Body of pancreas (tissue), 4 donors: ENCODE data around the gene SERPINA4. TPM values are rescaled to one million over a fixed set of nuclear protein-coding genes. Genes with fewer than 3 reads are reported as not detected.

Source experiments
- ATAC-seq: fragments of 150-250 bp; one replicate; pipeline ENCODE4 v1.9.1; 2016
- DNase-seq, 4 donors: peaks; one replicate each; pipeline ENCODE4 v3.0.0-alpha.2; 2019
- H3K27ac ChIP-seq, 4 donors: fragments of 200-600 bp; sonication (generic); 1 replicate in 3 of 4; 2 replicates in 1 of 4; pipeline versions ENCODE4 v1.5.1 to v1.6.1; 2016 to 2019; ENCODE audit warnings: mild to moderate bottlenecking in 1 of 4, mixed read lengths in 1 of 4, moderate library complexity in 1 of 4
- H3K27me3 ChIP-seq, 2 donors: fragments of 200-600 bp; sonication (generic); one replicate each; pipeline ENCODE4 v1.6.0; 2016; ENCODE audit warnings: mild to moderate bottlenecking in 1 of 2
- H3K36me3 ChIP-seq, 2 donors: fragments of 200-600 bp; sonication (generic); replicated peaks in 1 of 2; 2 replicates each; pipeline ENCODE4 v1.5.1; 2016; ENCODE audit warnings: low read depth in 2 of 2; ENCODE audit not compliant: insufficient read depth in 1 of 2
- H3K4me1 ChIP-seq: fragments of 200-600 bp; sonication (generic); one replicate; pipeline ENCODE4 v1.6.0; 2016
- H3K4me3 ChIP-seq, 2 donors: fragments of 200-600 bp; sonication (generic); 1 replicate in 1 of 2; 2 replicates in 1 of 2; pipeline ENCODE4 v1.5.1; 2016 to 2019
- H3K9me3 ChIP-seq, 3 donors: fragments of 200-600 bp; sonication (generic); 1 replicate in 2 of 3; 2 replicates in 1 of 3; pipeline ENCODE4 v1.5.1; 2016
- POLR2A ChIP-seq, 3 donors: fragments of 450-650 bp; IDR thresholded peaks; one replicate each; pipeline ENCODE4 v1.6.1; 2016; ENCODE audit warnings: antibody characterized with exemption in 3 of 3, mild to moderate bottlenecking in 2 of 3
- WGBS, 2 donors: methylation state at CpG; one replicate each; pipeline ENCODE4 v1.1.5; 2017; 5-methylcytosine and 5-hydroxymethylcytosine counted together
- intact Hi-C: fragments of 100-400 bp; cut with DNase I; formaldehyde crosslinking; loops from one replicate; pipeline ENCODE4 v1.15.1; 2023
- total RNA-seq, 2 donors: library from RNA; depleted of rRNA; stranded (reverse); fragments of >200 nt; gene quantifications; one replicate each; pipeline ENCODE4 v1.1.0, GENCODE V29; 2016
- TF ChIP-seq, protein P1 (sequence below), 7 experiments: fragments of 450-650 bp in 4 of 7; fragments of 200-600 bp in 3 of 7; sonication (generic) in 3 of 7; IDR thresholded peaks; one replicate each; pipeline ENCODE4 v1.5.1; 2016 to 2019; ENCODE audit warnings: antibody characterized with exemption in 7 of 7

Gene SERPINA4
- total RNA-seq, 2 donors from 2014 or later, result 42.8 to 57.6 TPM

GRCh38 chr14:94591073-94591472, 29.8 kb downstream of the SERPINA4 start:
- no peak for ATAC-seq
- Histone ChIP-seq H3K36me3 (no peaks in the 10 kb centered on the region), H3K4me1 (peaks cover 59% of the 10 kb centered on the region), H3K9me3 (no peaks in the 10 kb centered on the region), H3K4me3 (no peak overlapping the region), H3K27me3 (no peaks in the 10 kb centered on the region), H3K27ac (no peak overlapping the region)
- intact Hi-C loops, result no loop called here
- no peak for DNase-seq
- TF ChIP-seq, protein P1, sequence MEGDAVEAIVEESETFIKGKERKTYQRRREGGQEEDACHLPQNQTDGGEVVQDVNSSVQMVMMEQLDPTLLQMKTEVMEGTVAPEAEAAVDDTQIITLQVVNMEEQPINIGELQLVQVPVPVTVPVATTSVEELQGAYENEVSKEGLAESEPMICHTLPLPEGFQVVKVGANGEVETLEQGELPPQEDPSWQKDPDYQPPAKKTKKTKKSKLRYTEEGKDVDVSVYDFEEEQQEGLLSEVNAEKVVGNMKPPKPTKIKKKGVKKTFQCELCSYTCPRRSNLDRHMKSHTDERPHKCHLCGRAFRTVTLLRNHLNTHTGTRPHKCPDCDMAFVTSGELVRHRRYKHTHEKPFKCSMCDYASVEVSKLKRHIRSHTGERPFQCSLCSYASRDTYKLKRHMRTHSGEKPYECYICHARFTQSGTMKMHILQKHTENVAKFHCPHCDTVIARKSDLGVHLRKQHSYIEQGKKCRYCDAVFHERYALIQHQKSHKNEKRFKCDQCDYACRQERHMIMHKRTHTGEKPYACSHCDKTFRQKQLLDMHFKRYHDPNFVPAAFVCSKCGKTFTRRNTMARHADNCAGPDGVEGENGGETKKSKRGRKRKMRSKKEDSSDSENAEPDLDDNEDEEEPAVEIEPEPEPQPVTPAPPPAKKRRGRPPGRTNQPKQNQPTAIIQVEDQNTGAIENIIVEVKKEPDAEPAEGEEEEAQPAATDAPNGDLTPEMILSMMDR (IDR thresholded peaks at IDR 0.05), result no peak
- TF ChIP-seq POLR2A (IDR thresholded peaks at IDR 0.05), result no peak

GRCh38 chr14:94591871-94592270, 30.6 kb downstream of the SERPINA4 start:
- intact Hi-C loops, result no loop called here
- Histone ChIP-seq H3K27me3 (no peaks in the 10 kb centered on the region), H3K4me3 (no peak overlapping the region), H3K4me1 (peaks cover 65% of the 10 kb centered on the region), H3K27ac (no peak overlapping the region), H3K36me3 (no peaks in the 10 kb centered on the region), H3K9me3 (no peaks in the 10 kb centered on the region)
- DNase-seq (no peak), ATAC-seq (no peak)
- no peak for TF ChIP-seq POLR2A (IDR thresholded peaks at IDR 0.05)
- TF ChIP-seq, protein P1 (IDR thresholded peaks at IDR 0.05), result no peak
- 95 to 96% methylated on average over 2 to 8 of the region's 8 CpGs for WGBS, 2 donors

DNA sequence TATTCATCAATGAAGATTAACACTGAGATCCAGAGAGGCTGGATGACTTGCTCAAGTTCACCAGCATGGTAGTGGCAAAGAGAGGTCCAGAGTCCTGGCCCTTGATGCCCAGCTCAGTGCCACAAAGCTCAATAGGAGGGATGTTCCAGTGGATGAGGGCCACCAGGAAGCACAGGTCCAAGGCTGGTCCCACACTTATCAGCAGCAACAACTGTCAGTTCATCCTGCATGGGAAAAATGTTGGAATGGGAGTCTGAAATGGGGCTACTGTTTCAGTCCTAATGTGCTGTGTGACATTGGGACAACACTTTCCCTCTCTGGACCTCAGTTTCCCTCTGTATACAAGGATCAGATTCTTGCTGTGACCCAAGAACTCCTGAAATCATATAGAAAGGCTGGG, 31.2 kb downstream of the SERPINA4 start:
- TF ChIP-seq, protein P1 (IDR thresholded peaks at IDR 0.05), result no peak
- H3K27ac ChIP-seq, result no peak overlapping the region
- intact Hi-C loops, result no loop called here
- H3K9me3 ChIP-seq, result no peaks in the 10 kb centered on the region
- H3K36me3 ChIP-seq, result no peaks in the 10 kb centered on the region
- H3K4me3 ChIP-seq, result no peak overlapping the region
- DNase-seq, result no peak
- H3K4me1 ChIP-seq, result peaks cover 65% of the 10 kb centered on the region
- no peak for ATAC-seq
- no peaks in the 10 kb centered on the region for H3K27me3 ChIP-seq

- peak overlapping the region; percentile 32 to 59 (median 52) for H3K27ac ChIP-seq
- WGBS, 2 donors, result 67 to 80% methylated on average over 3 of the region's 3 CpGs
- TF ChIP-seq, protein P1 (IDR thresholded peaks at IDR 0.05), result no peak
- TF ChIP-seq POLR2A (IDR thresholded peaks at IDR 0.05), result no peak
- H3K4me1 ChIP-seq, result peaks cover 65% of the 10 kb centered on the region
- no peak for ATAC-seq
- no peak overlapping the region for H3K4me3 ChIP-seq
- DNase-seq, result no peak
- intact Hi-C loops, result no loop called here
- H3K9me3 ChIP-seq, result no peaks in the 10 kb centered on the region
- H3K36me3 ChIP-seq, result no peaks in the 10 kb centered on the region
- H3K27me3 ChIP-seq, result no peaks in the 10 kb centered on the region
These were observed 32.1 kb downstream of the SERPINA4 start for GRCh38 chr14:94593376-94593748.

DNA sequence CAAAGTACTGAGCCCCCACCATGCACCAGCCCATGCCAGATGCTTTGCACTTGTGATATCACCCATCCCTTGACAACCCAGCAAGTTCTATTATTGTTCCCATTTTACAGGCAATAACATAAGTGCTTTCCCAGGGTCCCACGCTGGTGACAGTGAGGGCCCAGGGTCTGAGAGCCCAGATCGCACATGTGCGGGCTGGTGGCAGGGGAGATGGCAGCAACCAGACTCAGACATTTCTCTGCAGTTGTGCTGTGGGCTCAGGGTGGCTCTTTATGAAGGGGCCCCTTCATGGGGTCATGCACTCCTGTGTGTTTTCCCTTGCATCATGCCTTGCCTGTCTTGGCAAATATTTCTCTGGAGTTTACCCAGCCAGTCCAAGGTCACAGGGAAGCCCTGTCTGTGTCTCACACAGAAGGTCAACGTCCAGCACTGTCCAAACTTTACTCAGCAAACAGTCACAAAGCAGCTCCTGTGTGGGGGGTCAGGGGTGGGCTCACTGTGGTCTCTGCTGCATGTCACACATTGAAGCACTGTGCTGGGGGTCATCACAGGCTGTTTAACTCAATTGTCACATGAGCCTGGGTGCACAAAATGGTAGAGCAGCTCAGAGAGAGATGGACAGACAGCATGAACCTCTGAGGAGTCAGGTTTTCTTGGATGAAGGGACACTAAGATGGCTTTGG, 32.6 kb downstream of the SERPINA4 start:
- Histone ChIP-seq H3K27me3 (no peaks in the 10 kb centered on the region), H3K27ac (peak overlapping the region; percentile 32 to 59 (median 52)), H3K9me3 (no peaks in the 10 kb centered on the region), H3K4me3 (no peak overlapping the region), H3K36me3 (no peaks in the 10 kb centered on the region), H3K4me1 (peaks cover 66% of the 10 kb centered on the region)
- TF ChIP-seq, protein P1 (IDR thresholded peaks at IDR 0.05), result no peak
- TF ChIP-seq POLR2A (IDR thresholded peaks at IDR 0.05), result no peak
- WGBS, 2 donors, result 66 to 70% methylated on average over 3 to 4 of the region's 4 CpGs
- peak; percentile 45 for ATAC-seq
- intact Hi-C loops, result no loop called here
- peak in 3 of 4 donors; percentile 52 to 65 (median 58) for DNase-seq
